Right atrium auricular region (tissue), 2 donors: ENCODE data around the gene AFF1. TPM values are rescaled to one million over a fixed set of nuclear protein-coding genes. Genes with fewer than 3 reads are reported as not detected.

Experiments
- DNase-seq: peaks from one replicate; pipeline ENCODE4 v3.0.0-alpha.2; 2019; ENCODE audit warnings: low spot score
- H3K27ac ChIP-seq, 2 donors: fragments of 200-600 bp; sonication (generic); 1 replicate in 1 of 2; 2 replicates in 1 of 2; pipeline ENCODE4 v1.5.1; 2016 to 2019
- H3K27me3 ChIP-seq, 2 donors: fragments of 200-600 bp; sonication (generic); one replicate each; pipeline versions ENCODE4 v1.5.1 to v1.6.0; 2017 to 2019
- H3K36me3 ChIP-seq: fragments of 200-600 bp; sonication (generic); one replicate; pipeline ENCODE4 v1.5.1; 2016
- H3K4me1 ChIP-seq, 2 donors: fragments of 200-600 bp; sonication (generic); one replicate each; pipeline versions ENCODE4 v1.5.1 to v1.6.0; 2017 to 2019
- H3K4me3 ChIP-seq, 2 donors: fragments of 200-600 bp; sonication (generic); 1 replicate in 1 of 2; 2 replicates in 1 of 2; pipeline ENCODE4 v1.5.1; 2017 to 2019; ENCODE audit warnings: mild to moderate bottlenecking in 1 of 2, moderate library complexity in 1 of 2
- H3K9me3 ChIP-seq, 2 donors: fragments of 200-600 bp; sonication (generic); one replicate each; pipeline ENCODE4 v1.5.1; 2019
- CTCF ChIP-seq, 2 donors: fragments of 200-600 bp; sonication (generic); IDR thresholded peaks; one replicate each; pipeline ENCODE4 v1.5.1; 2019; ENCODE audit warnings: antibody characterized with exemption in 2 of 2
- total RNA-seq, 2 donors: library from RNA; depleted of rRNA; stranded (reverse); fragments of >200 nt; gene quantifications; one replicate each; pipeline ENCODE4 v1.1.0, GENCODE V29; 2016

Gene AFF1
- total RNA-seq, 2 donors from 2014 or later, result 59.2 to 73.5 TPM

- Histone ChIP-seq H3K27ac (no peak overlapping the region), H3K9me3 (no peaks in the 10 kb centered on the region), H3K4me1 (no peaks in the 10 kb centered on the region), H3K36me3 (peaks cover under 1% of the 10 kb centered on the region), H3K27me3 (no peaks in the 10 kb centered on the region), H3K4me3 (no peak overlapping the region)
- no peak for DNase-seq
- TF ChIP-seq CTCF (IDR thresholded peaks at IDR 0.05), result peak; percentile 71 to 96
Measured at GRCh38 chr4:87150498-87151261, 215.9 kb downstream of the AFF1 start.

GRCh38 chr4:87151730-87152129 lies 216.9 kb downstream of the AFF1 start:
- no peak overlapping the region for H3K27ac ChIP-seq
- H3K4me3 ChIP-seq, result no peak overlapping the region
- no peaks in the 10 kb centered on the region for H3K36me3 ChIP-seq
- H3K4me1 ChIP-seq, result no peaks in the 10 kb centered on the region
- no peak for DNase-seq
- TF ChIP-seq CTCF (IDR thresholded peaks at IDR 0.05), result no peak
- H3K27me3 ChIP-seq, result no peaks in the 10 kb centered on the region
- no peaks in the 10 kb centered on the region for H3K9me3 ChIP-seq

- no peak for DNase-seq
- TF ChIP-seq CTCF (IDR thresholded peaks at IDR 0.05), result no peak
- Histone ChIP-seq H3K27ac (no peak overlapping the region), H3K36me3 (no peaks in the 10 kb centered on the region), H3K27me3 (no peaks in the 10 kb centered on the region), H3K4me1 (no peaks in the 10 kb centered on the region), H3K4me3 (no peak overlapping the region), H3K9me3 (no peaks in the 10 kb centered on the region)
Measured at GRCh38 chr4:87152310-87153041, 217.7 kb downstream of the AFF1 start.

GRCh38 chr4:87153078-87153870 lies 218.5 kb downstream of the AFF1 start:
- no peaks in the 10 kb centered on the region for H3K9me3 ChIP-seq
- no peaks in the 10 kb centered on the region for H3K36me3 ChIP-seq
- TF ChIP-seq CTCF (IDR thresholded peaks at IDR 0.05), result no peak
- no peak overlapping the region for H3K27ac ChIP-seq
- no peak for DNase-seq
- no peaks in the 10 kb centered on the region for H3K27me3 ChIP-seq
- H3K4me1 ChIP-seq, result no peaks in the 10 kb centered on the region
- no peak overlapping the region for H3K4me3 ChIP-seq

GRCh38 chr4:87165892-87166291 lies 231.1 kb downstream of the AFF1 start:
- H3K36me3 ChIP-seq, result peaks cover 9% of the 10 kb centered on the region
- no peak for DNase-seq
- no peaks in the 10 kb centered on the region for H3K27me3 ChIP-seq
- TF ChIP-seq CTCF (IDR thresholded peaks at IDR 0.05), result no peak
- no peak overlapping the region for H3K4me3 ChIP-seq
- no peaks in the 10 kb centered on the region for H3K4me1 ChIP-seq
- no peak overlapping the region for H3K27ac ChIP-seq
- H3K9me3 ChIP-seq, result no peaks in the 10 kb centered on the region
